Esophagus muscularis mucosa (tissue), 3 donors: ENCODE measurements around the gene NHEJ1.

ENCODE experiments used
- CTCF ChIP-seq, 3 experiments: fragments of 200-600 bp in 2 of 3; fragments of 450-650 bp in 1 of 3; sonication (generic) in 2 of 3; IDR thresholded peaks; one replicate each; pipeline ENCODE4 v1.5.1; 2017 to 2019; ENCODE audit warnings: antibody characterized with exemption in 3 of 3, mild to moderate bottlenecking in 2 of 3, moderate library complexity in 1 of 3
- EP300 ChIP-seq: sonication (generic); formaldehyde crosslinking; IDR thresholded peaks from one replicate; pipeline ENCODE4 v1.6.1; 2017; ENCODE audit warnings: antibody characterized with exemption

- TF ChIP-seq CTCF (IDR thresholded peaks at IDR 0.05) (no peak), EP300 (no peak)
Observed at GRCh38 chr2:219168526-219168925, 7.9 kb upstream of the NHEJ1 start.
